Transverse colon (tissue), 4 donors: ENCODE data around the gene FTSJ3. TPM values are rescaled to one million over a fixed set of nuclear protein-coding genes. Genes with fewer than 3 reads are reported as not detected.
A peak's percentile ranks its signal among the peaks of the same experiment; 100 is the strongest.
"Not testable (repeated sequence)": the region's sequence is repeated elsewhere in the genome, so short reads cannot be mapped to it uniquely, and the experiment has no call there.

ENCODE experiments used
- DNase-seq: peaks from one replicate; pipeline ENCODE4 v3.0.0-alpha.2; 2019
- H3K27ac ChIP-seq, 4 donors: fragments of 200-600 bp; sonication (generic); 2 replicates each; pipeline ENCODE4 v1.5.1; 2016 to 2018; ENCODE audit warnings: inconsistent platforms in 4 of 4
- H3K27me3 ChIP-seq: fragments of 200-600 bp; sonication (generic); 2 replicates; pipeline ENCODE4 v1.5.1; 2017; ENCODE audit warnings: inconsistent platforms
- H3K36me3 ChIP-seq, 4 donors: fragments of 200-600 bp; sonication (generic); 2 replicates each; pipeline ENCODE4 v1.5.1; 2017 to 2019; ENCODE audit warnings: inconsistent platforms in 4 of 4
- H3K4me1 ChIP-seq, 4 donors: fragments of 200-600 bp; sonication (generic); 2 replicates each; pipeline ENCODE4 v1.5.1; 2017 to 2020; ENCODE audit warnings: inconsistent platforms in 4 of 4
- H3K4me3 ChIP-seq, 4 donors: fragments of 200-600 bp; sonication (generic); 1 replicate in 1 of 4; 2 replicates in 3 of 4; pipeline versions ENCODE4 v1.5.1 to v1.6.1; 2017 to 2019; ENCODE audit warnings: inconsistent platforms in 4 of 4
- H3K9me3 ChIP-seq, 2 donors: fragments of 200-600 bp; sonication (generic); 2 replicates each; pipeline ENCODE4 v1.5.1; 2017 to 2019; ENCODE audit warnings: inconsistent platforms in 2 of 2
- CTCF ChIP-seq, 5 experiments: fragments of 200-600 bp in 3 of 5; fragments of 450-650 bp in 2 of 5; sonication (generic) in 3 of 5; IDR thresholded peaks; 1 replicate in 2 of 5; 2 replicates in 3 of 5; pipeline ENCODE4 v1.5.1; 2016 to 2017; ENCODE audit warnings: antibody characterized with exemption in 5 of 5, inconsistent platforms in 3 of 5, mild to moderate bottlenecking in 2 of 5, moderate library complexity in 1 of 5
- EP300 ChIP-seq: sonication (generic); formaldehyde crosslinking; IDR thresholded peaks from one replicate; pipeline ENCODE4 v1.6.1; 2017; ENCODE audit warnings: antibody characterized with exemption, low read depth
- POLR2A ChIP-seq: fragments of 450-650 bp; IDR thresholded peaks from one replicate; pipeline ENCODE4 v1.6.1; 2016; ENCODE audit warnings: antibody characterized with exemption, mild to moderate bottlenecking, moderate library complexity
- POLR2AphosphoS5 ChIP-seq, 3 donors: sonication (generic); formaldehyde crosslinking; IDR thresholded peaks; one replicate each; pipeline ENCODE4 v1.6.1; 2016; ENCODE audit warnings: antibody characterized with exemption in 3 of 3
- WGBS, 2 donors: methylation state at CpG; one replicate each; pipeline ENCODE4 v1.1.5; 2018; ENCODE audit warnings: low coverage in 1 of 2; 5-methylcytosine and 5-hydroxymethylcytosine counted together
- in situ Hi-C, 4 donors: fragments of 200-750 bp; cut with MboI; loops; one replicate each; pipeline versions ENCODE4 v1.15.0 to v1.15.1; 2017; ENCODE audit warnings: low sequenced_read_pairs in 3 of 4, low pct_ligation_motif_present in 1 of 4, low pct_unique_long_range_greater_than_20kb in 1 of 4
- intact Hi-C: fragments of 100-400 bp; cut with DNase I; formaldehyde crosslinking; loops from one replicate; pipeline ENCODE4 v1.15.1; 2023; ENCODE audit warnings: low total_unique reads
- total RNA-seq, 4 donors: library from RNA; depleted of rRNA; stranded (reverse); fragments of >200 nt; gene quantifications; one replicate each; pipeline ENCODE4 v1.1.0, GENCODE V29; 2016

FTSJ3 gene
- total RNA-seq, 4 donors from 2014 or later: 17.7 to 45.9 (median 34.6) TPM

GRCh38 chr17:63843910-63844677 is 16.6 kb upstream of the FTSJ3 start:
- DNase-seq: no peak
- in situ Hi-C loops: no loop called here

GRCh38 chr17:63843387-63843888 is 16.0 kb upstream of the FTSJ3 start:
- H3K27me3 ChIP-seq, H3K36me3 ChIP-seq, H3K9me3 ChIP-seq, in situ Hi-C loops: not testable (repeated sequence)
- 8% methylated on average over 19 of the region's 19 CpGs; no CpG with 5 or more reads in 1 of the 2 donors for WGBS, 2 donors
- DNase-seq: peak; percentile 45
- intact Hi-C loops: loop anchor here (10.0 kb wide), 1 partner anchor 69 kb away; the partner anchor contains the start of genes CCDC47 and DDX42
- Histone ChIP-seq H3K4me1 (peaks cover 20 to 41% (median 39%) of the 10 kb centered on the region in 4 donors), H3K27ac (peak overlapping the region; percentile 96 to 99 (median 97)), H3K4me3 (peak overlapping the region; percentile 9 to 99 (median 90))
- TF ChIP-seq POLR2AphosphoS5 (IDR thresholded peaks at IDR 0.05): peak in 1 of 3 donors; percentile 9

More at GRCh38 chr17:63843910-63844677, 16.6 kb upstream of the FTSJ3 start:
- no peaks in the 10 kb centered on the region for H3K36me3 ChIP-seq
- H3K27me3 ChIP-seq: no peaks in the 10 kb centered on the region
- 65 to 72% methylated on average over 8 to 9 of the region's 9 CpGs for WGBS, 2 donors
- H3K9me3 ChIP-seq: no peaks in the 10 kb centered on the region
- peaks cover 20 to 39% (median 38%) of the 10 kb centered on the region in 4 donors for H3K4me1 ChIP-seq
- H3K27ac ChIP-seq: peak overlapping the region; percentile 96 to 99 (median 97)
- H3K4me3 ChIP-seq: peak overlapping the region in 2 of 4 donors; percentile 86 to 99
- TF ChIP-seq POLR2AphosphoS5 (IDR thresholded peaks at IDR 0.05) (peak in 1 of 3 donors; percentile 59), CTCF (IDR thresholded peaks at IDR 0.05) (no peak)
- intact Hi-C loops: loop anchor here (10.0 kb wide), 1 partner anchor 69 kb away; the partner anchor contains the start of genes CCDC47 and DDX42

GRCh38 chr17:63842540-63843386 is 15.3 kb upstream of the FTSJ3 start, which contains the start of gene SMARCD2:
Gene SMARCD2, minus strand, starts transcription at chr17:63842685. Its CDS starts 11 bp downstream, at chr17:63842674.
- intact Hi-C loops: loop anchor here (10.0 kb wide), 1 partner anchor 68 kb away; the partner anchor contains the start of genes CCDC47 and DDX42

GRCh38 chr17:63842173-63842539 is 14.7 kb upstream of the FTSJ3 start:
- TF ChIP-seq POLR2A (no peak), EP300 (no peak), CTCF (IDR thresholded peaks at IDR 0.05) (no peak), POLR2AphosphoS5 (IDR thresholded peaks at IDR 0.05) (no peak)
- intact Hi-C loops (loop anchor here (10.0 kb wide), 1 partner anchor 67 kb away; the partner anchor contains the start of genes CCDC47 and DDX42), in situ Hi-C loops (no loop called here)
- Histone ChIP-seq H3K4me3 (peak overlapping the region; percentile 76 to 99 (median 90)), H3K27me3 (no peaks in the 10 kb centered on the region), H3K4me1 (peaks cover 29 to 53% (median 48%) of the 10 kb centered on the region in 4 donors), H3K36me3 (no peaks in the 10 kb centered on the region), H3K9me3 (no peaks in the 10 kb centered on the region), H3K27ac (peak overlapping the region; percentile 96 to 99 (median 97))
- 0 to 1% methylated on average over 9 to 25 of the region's 36 CpGs for WGBS, 2 donors
- no peak for DNase-seq

More at GRCh38 chr17:63842540-63843386, 15.3 kb upstream of the FTSJ3 start, which contains the start of gene SMARCD2:
- no peaks in the 10 kb centered on the region for H3K9me3 ChIP-seq
- TF ChIP-seq CTCF (IDR thresholded peaks at IDR 0.05) (no peak), EP300 (no peak), POLR2AphosphoS5 (IDR thresholded peaks at IDR 0.05) (peak; percentile 66 to 83 (median 68)), POLR2A (peak; percentile 58)
- H3K27me3 ChIP-seq: no peaks in the 10 kb centered on the region
- in situ Hi-C loops: no loop called here
- peak; percentile 99 for DNase-seq
- no peaks in the 10 kb centered on the region for H3K36me3 ChIP-seq
- 0% methylated on average over 82 of the region's 92 CpGs; no CpG with 5 or more reads in 1 of the 2 donors for WGBS, 2 donors
- H3K27ac ChIP-seq: peak within 1 kb of the TSS; percentile 96 to 99 (median 97)
- peaks cover 26 to 47% (median 42%) of the 10 kb centered on the region in 4 donors for H3K4me1 ChIP-seq
- H3K4me3 ChIP-seq: peak within 1 kb of the TSS; percentile 76 to 99 (median 90)
